K562 (cell line): ENCODE results near the gene PCCA.

ENCODE experiments used
- SMC3 ChIP-seq: conservative IDR thresholded peaks from 2 replicates; pipeline ENCODE4 v1.6.1; 2011; ENCODE audit warnings: low read depth, low read length, improper control_type of control experiment; ENCODE audit not compliant: insufficient read depth
- U2AF1 ChIP-seq: fragments of 200-400 bp; formaldehyde crosslinking; optimal IDR thresholded peaks from 2 replicates; pipeline ENCODE3; 2017; ENCODE audit warnings: mild to moderate bottlenecking, low read depth, low read length, moderate library complexity

DNA sequence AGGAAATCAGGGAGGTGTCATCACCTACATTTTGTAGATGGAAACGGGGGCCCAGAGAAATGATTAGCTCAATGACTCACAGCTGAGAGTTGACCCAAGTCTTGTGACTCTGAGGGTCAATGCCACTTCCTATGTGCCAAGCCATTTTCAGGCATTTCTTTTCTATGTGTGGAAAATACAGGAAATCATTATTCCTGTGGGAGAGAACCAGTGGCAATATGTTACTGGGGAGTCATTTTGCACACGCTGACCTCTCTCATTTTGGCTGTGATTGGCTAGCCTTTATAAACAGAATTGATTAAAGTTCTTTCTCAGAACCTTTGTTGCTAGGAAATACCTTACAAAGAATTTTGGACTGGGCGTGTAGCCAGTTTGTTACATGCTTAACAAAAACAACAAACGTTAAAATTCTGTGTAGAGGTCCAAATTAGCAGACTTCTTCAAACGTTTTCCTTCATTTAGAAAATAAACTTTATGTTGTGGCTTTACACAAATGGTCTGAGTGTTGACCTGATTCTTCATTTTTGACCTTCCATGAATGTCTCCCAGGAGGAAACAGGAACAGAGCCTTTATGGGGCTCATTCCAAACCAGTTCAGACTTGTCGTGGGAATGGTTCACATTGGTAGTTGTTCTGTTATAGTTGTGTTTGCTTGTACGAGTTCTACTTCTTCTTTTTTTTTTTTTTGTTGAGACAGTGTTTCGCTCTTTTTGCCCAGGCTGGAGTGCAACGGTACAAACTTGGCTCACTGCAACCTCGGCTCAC lies 11.4 kb downstream of the PCCA start:
- TF ChIP-seq U2AF1 (no peak), SMC3 (no peak)
